Limb (tissue), 2 donors: ENCODE results near the gene ADD2.
"Not testable (repeated sequence)": the region's sequence is repeated elsewhere in the genome, so short reads cannot be mapped to it uniquely, and the experiment has no call there.

ENCODE experiments used
- DNase-seq, 2 donors: peaks; one replicate each; pipeline ENCODE4 v3.0.0-alpha.2; 2016; ENCODE audit errors: extremely low spot score in 2 of 2

Gene ADD2

GRCh38 chr2:70676301-70677035 is 91.5 kb downstream of the ADD2 start:
- peak in 1 of 2 donors; percentile 14 for DNase-seq

GRCh38 chr2:70675862-70676261 is 92.1 kb downstream of the ADD2 start:
- DNase-seq, result no peak

GRCh38 chr2:70674636-70675430 is 93.2 kb downstream of the ADD2 start:
- DNase-seq, result peak in 1 of 2 donors; percentile 18

DNA sequence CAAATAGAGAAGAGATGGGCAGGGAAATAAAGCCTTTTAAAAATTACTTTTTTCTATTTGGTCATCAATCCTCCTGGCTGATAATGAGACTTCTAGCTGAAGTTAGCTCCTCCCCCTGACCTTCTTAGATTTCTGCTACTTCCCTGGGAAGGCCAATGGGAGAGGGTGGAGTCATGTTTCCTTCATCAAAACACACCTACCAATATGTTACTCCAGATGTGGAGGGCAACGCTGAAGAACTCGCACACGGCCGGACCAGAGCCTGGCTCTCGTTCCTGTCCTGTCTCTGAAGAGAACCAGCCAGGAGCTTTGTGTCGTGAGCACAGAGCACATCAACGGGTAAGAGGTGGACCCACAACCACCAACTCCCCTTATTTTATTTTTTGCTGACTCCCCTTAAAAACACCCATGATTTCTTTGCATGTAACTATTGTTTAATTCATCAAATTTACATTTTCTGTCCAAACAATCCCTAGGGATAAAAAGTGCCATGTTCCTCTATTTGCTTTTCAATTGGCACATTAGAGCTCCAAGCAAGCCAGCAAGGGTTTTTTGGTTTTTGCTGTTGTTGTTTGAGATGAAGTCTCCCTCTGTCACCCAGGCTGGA is 94.9 kb downstream of the ADD2 start:
- DNase-seq, result no peak

DNA sequence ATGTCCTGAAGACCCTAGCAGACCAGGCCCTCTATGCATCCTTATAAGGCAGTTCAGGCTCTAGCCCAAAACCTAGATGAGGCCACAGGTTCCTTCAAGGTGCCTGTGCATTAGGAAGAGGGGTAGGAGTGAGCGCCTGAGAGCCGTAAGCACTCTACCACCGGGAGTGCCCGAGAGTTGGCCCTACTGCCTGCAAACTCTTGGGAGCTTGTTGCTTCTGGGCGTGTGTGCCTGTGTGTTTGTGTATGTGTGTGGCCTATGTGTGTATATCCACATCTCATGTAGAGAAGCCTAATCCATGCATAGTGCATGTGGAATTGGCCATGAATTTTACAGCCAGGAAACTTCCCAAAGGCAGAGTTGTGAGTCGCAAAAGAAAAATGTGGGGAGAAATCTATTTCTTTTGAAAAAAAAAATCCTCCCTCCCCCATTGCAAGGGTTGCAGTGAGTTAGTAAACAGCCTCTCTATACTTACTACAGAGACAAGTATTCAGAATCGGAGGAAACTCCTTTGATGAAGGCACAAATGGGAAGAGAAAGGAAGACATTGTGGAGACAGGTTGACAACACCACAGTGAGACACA is 96.8 kb downstream of the ADD2 start:
- DNase-seq, result no peak

DNA sequence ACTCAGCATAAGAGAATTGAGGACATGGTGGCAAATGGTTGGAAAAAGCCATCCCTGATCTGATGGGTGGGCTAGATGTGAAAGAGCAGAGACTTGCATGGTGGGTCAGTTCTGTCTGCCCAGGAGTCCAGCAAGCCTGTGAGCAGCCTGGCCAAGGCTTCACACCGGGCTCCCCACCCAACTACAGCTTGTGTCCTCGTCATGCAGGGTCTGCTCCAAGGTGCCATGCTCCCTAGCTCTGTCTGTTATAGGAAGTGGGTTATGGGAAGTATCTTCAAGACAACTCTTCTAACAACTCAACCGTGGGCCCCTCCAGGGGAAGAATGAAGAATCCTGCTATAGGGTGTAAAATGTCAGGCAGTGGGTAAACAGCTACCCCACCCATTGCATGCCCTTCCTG is 97.4 kb downstream of the ADD2 start:
- peak in 1 of 2 donors; percentile 18 for DNase-seq

DNA sequence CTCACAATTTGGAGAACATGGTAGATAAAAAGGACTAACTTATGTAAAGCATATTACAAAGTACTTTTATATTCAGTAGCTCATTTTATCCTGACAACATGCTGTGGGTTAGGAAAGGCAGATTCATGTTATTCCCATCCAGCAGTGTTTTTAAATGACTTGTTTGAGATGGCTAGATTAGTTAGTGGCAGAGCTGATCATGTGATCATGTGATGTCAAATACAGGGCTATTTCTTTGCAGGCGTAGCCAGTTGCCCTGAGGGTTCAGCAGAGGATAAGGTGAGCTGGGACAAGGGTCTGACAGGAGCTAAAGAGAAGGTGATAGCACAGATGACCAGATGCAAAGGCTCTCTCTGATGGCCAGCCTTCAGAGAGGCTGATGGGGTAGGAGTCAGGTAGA is 97.8 kb downstream of the ADD2 start:
- DNase-seq, result peak in 1 of 2 donors; percentile 7

DNA sequence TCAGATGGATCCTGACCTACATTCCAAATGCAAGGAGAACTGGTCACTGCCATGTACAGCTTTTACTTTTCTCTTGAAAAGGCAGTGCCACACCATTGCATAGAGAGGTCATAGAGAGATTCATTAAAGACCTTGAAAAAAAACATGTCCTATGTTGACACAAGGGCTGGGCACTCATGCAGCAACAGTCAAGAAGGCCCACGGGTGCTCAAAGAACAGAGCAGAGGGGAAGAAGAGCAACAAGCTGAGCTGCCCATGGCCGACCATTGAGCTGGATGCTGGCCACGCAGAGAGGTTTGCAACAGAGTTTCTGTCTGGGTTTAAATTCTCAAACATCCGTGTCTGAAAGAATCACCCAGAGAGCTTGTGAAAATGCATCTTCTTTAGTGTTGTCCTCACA is 99.1 kb downstream of the ADD2 start:
- DNase-seq, result peak in 1 of 2 donors; percentile 10

- no peak for DNase-seq
Measured at GRCh38 chr2:70668432-70668831, 99.6 kb downstream of the ADD2 start.

- no peak for DNase-seq
Measured at GRCh38 chr2:70664525-70664924, 103.5 kb downstream of the ADD2 start.

GRCh38 chr2:70663411-70663810 is 104.6 kb downstream of the ADD2 start:
- DNase-seq, result no peak

- DNase-seq, result no peak
Measured at GRCh38 chr2:70659551-70659950, 108.4 kb downstream of the ADD2 start.

DNA sequence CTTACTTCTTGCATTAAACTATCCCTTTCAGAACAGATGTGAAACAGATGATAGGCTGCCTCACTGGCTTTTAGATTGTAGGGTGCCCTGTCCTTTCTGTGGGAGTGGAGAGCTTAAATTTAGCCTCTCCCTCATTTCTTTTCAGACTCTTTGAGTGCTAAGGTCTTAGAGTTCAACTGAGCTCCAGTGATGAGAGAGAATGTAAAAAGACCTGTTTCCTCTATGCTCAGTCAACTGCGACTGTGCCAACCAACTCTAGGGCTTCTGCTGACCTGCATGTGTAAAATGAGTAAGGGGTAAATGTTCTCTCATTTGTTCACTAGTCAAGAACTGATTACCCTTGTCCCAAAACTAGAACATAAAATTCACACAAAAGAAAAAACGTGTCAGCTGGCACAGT is 109.5 kb downstream of the ADD2 start:
- no peak for DNase-seq

DNA sequence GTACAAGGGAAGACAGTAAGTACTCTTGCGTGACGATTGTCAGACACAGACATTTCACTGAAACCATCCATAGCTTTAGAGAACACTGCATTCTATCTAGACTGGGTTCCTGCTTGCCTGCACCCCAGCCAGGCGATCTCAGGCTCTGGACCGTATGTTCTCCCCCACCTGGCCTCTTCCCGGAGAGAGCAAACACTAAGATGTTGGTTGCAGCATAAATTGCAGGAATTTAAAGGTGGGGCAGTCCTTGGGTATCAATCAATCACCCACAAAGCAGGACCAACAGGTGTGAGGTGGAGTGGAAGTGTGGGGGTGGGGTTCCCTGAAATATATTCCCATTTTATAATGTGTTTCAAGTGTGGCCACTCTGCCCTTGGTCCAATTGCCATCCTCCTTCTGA is 110.8 kb downstream of the ADD2 start:
- no peak for DNase-seq

DNA sequence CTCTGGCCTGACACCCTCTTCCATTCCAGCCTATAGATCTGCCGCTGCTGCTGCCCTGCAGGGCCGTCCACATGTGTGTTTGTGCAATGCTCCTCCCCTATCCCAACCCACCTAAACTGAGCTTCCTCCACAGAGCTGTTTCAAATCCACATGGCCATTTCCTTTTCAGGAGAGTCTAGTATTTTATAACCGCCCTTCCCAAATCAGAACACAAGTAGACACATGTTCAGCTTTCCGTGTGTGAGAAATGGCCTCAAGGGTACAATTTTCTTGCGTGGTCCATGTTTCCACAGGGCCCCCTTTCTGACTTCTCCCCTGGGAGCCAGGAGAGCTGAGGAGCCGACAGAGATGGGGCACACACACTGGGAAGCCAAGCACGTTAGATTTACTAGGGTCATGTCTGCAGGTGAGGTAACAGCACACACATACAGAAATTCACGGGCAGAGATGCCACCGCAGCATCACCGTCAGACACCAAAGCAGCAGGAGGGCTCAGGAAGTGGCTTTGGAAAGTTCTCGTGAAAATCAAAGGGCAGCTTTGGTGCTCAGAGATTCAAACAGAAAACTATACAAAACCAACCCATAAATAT is 111.5 kb downstream of the ADD2 start:
- DNase-seq, result no peak

GRCh38 chr2:70655786-70656185 is 112.2 kb downstream of the ADD2 start:
- no peak for DNase-seq

GRCh38 chr2:70655211-70655610 is 112.8 kb downstream of the ADD2 start:
- DNase-seq, result not testable (repeated sequence)

GRCh38 chr2:70651727-70652126 is 116.3 kb downstream of the ADD2 start:
- DNase-seq, result no peak

GRCh38 chr2:70651014-70651413 is 117.0 kb downstream of the ADD2 start:
- no peak for DNase-seq

DNA sequence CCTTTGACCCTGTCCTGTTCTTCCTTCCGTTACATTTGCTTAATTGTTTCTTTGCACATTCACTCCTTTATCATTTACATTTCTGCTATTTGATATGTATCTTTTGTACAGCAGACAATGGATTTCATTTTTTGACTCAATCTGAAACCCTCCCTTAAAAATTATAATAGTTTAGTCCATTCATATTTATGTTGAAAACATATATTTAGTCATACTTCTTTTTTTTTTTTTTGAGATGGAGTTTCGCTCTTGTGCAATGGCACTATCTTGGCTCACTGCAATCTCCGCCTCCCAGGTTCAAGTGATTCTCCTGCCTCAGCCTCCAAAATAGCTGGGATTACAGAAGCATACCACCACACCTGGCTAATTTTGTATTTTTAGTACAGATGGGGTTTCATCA is 119.0 kb downstream of the ADD2 start:
- no peak for DNase-seq

DNA sequence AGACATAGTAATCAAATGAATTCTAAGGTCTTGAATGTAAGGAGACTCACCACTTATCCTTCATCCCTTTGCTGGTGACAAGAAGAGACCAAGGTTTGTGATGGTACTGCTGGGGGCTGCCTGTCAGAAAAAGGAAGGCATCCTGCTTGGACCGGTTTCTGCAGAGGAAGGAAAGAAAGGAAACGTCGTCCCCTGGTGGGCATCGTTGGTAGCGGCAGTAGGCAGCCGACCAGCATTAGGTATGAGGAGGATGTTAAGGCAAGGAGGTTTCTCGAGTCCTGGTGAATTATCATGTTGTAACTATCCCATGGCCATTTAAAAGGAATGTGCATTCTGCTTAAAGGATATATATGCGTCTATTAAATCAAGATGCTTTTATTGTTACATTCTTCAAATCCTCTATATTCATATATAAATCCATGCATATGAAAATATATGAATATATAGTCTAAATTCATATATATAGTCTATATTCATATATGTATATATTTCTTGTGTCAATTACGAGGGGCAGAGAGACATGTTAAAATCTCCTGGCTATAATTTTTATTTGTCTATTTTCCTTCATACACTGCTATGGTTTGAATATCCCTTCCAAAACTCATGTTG is 120.0 kb downstream of the ADD2 start:
- peak; percentile 71 to 88 for DNase-seq
